ENCODE results near the gene CPEB3. TPM values are rescaled to one million over a fixed set of nuclear protein-coding genes. Genes with fewer than 3 reads are reported as not detected.

Gene CPEB3
- total RNA-seq, 2 donors from 2014 or later: 10.6 to 16.9 TPM

DNA sequence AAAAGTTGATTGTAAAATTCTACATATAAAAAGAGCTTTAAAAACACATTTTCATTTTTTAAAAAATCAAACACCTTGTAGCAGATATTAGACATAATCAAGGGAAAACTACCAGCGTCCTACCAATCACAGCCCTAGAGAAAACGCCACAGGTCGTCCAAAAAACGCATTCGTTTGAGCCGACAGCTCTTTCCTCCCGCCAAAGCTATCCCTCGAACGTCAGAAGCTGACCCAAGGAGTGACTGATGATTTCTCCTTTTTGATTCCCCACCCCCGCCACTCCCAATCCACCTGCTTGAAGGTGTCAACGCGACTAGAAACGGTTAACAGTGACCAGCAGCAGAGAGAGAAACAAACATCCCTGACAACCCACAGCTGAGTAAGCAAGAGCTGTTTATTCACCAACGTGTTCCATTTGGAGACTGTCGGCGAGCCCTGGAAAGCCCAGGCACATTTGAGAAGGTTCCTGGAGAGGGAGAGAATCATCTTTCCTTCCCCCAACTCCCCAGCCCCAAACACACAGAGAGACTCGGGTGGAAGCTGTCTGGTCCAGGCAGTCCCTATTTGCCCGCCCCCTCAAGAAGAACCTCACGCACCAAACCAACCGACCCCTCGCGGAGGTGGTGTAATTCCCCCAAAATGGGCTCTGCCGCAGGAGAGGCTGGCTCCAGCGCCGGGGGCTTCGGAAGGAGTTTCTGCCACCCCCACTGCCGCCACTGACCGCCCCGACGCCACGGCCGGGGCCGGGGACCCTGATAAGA, 622 bp downstream of the CPEB3 start:
- under 1% methylated on average over 33 of the region's 33 CpGs for WGBS
- TF ChIP-seq POLR2A (IDR thresholded peaks at IDR 0.05) (peak; percentile 18), POLR2AphosphoS5 (IDR thresholded peaks at IDR 0.05) (peak; percentile 63)
- TF ChIP-seq, protein P1, sequence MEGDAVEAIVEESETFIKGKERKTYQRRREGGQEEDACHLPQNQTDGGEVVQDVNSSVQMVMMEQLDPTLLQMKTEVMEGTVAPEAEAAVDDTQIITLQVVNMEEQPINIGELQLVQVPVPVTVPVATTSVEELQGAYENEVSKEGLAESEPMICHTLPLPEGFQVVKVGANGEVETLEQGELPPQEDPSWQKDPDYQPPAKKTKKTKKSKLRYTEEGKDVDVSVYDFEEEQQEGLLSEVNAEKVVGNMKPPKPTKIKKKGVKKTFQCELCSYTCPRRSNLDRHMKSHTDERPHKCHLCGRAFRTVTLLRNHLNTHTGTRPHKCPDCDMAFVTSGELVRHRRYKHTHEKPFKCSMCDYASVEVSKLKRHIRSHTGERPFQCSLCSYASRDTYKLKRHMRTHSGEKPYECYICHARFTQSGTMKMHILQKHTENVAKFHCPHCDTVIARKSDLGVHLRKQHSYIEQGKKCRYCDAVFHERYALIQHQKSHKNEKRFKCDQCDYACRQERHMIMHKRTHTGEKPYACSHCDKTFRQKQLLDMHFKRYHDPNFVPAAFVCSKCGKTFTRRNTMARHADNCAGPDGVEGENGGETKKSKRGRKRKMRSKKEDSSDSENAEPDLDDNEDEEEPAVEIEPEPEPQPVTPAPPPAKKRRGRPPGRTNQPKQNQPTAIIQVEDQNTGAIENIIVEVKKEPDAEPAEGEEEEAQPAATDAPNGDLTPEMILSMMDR (IDR thresholded peaks at IDR 0.05): no peak
- Histone ChIP-seq H3K36me3 (no peaks in the 10 kb centered on the region), H3K9me3 (no peaks in the 10 kb centered on the region), H3K4me3 (peak overlapping the region; percentile 78 to 88), H3K4me1 (replicated peaks) (no peaks in the 10 kb centered on the region), H3K27ac (peak overlapping the region; percentile 97 to 99), H3K27me3 (replicated peaks; ENCODE audit: insufficient read depth) (no peaks in the 10 kb centered on the region)
- intact Hi-C loops (cut with DNase I): loop anchor here (2.0 kb wide), 1 partner anchor 201 kb away; no protein-coding TSS in a partner anchor
- peak; percentile 60 for DNase-seq (ENCODE audit: low spot score)

DNA sequence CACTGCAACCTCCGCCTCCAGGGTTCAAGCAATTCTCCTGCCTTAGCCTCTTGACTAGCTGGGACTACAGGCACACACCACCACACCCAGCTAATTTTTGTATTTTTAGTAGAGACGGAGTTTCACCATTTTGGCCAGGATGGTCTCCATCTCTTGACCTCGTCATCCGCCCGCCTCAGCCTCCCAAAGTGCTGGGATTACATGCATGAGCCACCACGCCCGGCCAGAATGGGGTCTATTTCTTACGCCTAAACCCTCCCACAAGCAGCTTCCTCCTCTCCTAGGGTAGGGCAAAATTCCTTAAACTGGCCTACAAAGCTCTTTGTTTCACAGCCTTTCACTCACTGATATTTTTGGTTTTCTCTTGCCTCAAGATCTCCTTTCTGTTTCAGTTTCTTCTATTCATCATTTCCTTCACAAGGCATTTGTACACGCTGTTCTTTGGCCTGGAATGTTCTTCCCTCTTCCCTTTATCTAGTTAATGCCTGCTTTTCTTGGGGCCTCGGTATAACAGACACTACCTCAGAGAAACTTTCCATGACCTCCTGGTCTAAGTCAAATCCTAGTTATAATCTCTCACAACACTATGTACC, 6.7 kb downstream of the CPEB3 start:
- intact Hi-C loops (cut with DNase I): no loop called here
- 71% methylated on average over 10 of the region's 10 CpGs for WGBS

DNA sequence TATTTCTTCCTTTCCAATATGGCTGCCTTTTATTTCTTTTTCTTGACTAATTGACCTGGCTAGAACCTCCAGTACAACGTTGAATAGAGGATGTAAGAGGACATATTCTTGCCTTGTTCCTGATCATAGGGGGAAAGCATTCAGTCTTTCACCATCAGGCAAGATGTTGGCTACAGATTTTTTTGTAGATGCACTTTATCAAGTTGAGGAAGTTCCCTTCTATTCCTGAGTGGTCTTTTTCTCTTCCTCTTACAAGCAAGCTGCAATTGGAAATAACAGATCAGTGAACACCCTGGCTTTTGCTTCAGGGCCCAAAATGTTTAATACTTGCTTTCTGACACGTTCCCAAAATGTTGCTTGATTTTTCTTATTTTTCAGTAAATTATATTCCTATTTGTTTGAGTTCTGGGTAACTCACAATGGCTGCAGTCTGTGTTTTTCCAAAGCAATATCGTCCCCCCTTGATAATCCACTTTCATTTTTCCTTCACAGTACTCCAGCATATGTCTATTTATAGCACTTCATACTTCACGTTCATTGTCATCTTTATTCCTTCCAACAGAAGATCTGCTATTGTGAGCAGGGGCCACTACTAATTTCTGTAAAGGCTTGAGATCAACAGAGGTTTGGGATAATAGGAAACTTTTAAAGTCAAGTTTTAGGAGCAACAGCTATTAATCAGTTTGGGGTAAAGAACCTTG, 11.7 kb downstream of the CPEB3 start:
- DNase-seq (ENCODE audit: low spot score): no peak
- H3K4me3 ChIP-seq: no peak overlapping the region
- TF ChIP-seq POLR2AphosphoS5 (IDR thresholded peaks at IDR 0.05) (no peak), POLR2A (IDR thresholded peaks at IDR 0.05) (no peak)
- TF ChIP-seq, protein P1 (IDR thresholded peaks at IDR 0.05): no peak
- no peaks in the 10 kb centered on the region for H3K36me3 ChIP-seq
- H3K27ac ChIP-seq: peak overlapping the region in 1 of 2 donors; percentile 21
- H3K27me3 ChIP-seq (replicated peaks; ENCODE audit: insufficient read depth): no peaks in the 10 kb centered on the region
- H3K9me3 ChIP-seq: no peaks in the 10 kb centered on the region
- intact Hi-C loops (cut with DNase I): no loop called here
- WGBS: 65% methylated on average over 4 of the region's 4 CpGs
- no peaks in the 10 kb centered on the region for H3K4me1 ChIP-seq (replicated peaks)

More for the DNA sequence above, 6.7 kb downstream of the CPEB3 start:
- no peaks in the 10 kb centered on the region for H3K27me3 ChIP-seq (replicated peaks; ENCODE audit: insufficient read depth)
- H3K9me3 ChIP-seq: no peaks in the 10 kb centered on the region
- TF ChIP-seq POLR2A (IDR thresholded peaks at IDR 0.05): no peak
- TF ChIP-seq POLR2AphosphoS5 (IDR thresholded peaks at IDR 0.05): peak; percentile 72
- TF ChIP-seq, protein P1 (IDR thresholded peaks at IDR 0.05): no peak
- no peak for DNase-seq (ENCODE audit: low spot score)
- H3K36me3 ChIP-seq: no peaks in the 10 kb centered on the region
- no peak overlapping the region for H3K4me3 ChIP-seq
- no peaks in the 10 kb centered on the region for H3K4me1 ChIP-seq (replicated peaks)
- H3K27ac ChIP-seq: peak overlapping the region; percentile 57 to 72

DNA sequence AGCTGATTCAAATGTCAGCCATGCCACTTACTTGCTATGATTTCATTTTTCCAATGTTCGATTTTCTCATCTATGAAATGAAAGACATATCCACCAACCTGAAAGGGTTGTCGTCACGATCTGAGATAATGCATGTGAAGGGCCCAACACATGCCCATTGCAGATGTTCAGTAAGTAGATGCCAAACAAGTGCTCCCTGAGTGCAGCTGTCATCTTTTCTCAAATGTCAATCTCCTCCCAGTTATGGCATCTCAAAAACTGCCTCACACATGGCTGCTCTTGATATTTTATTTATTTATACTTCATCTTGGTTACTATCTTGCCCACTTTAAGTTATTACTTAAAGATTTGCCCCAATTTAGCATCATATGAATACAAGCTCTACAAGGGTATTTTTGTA, 16.8 kb downstream of the CPEB3 start:
- TF ChIP-seq POLR2A (IDR thresholded peaks at IDR 0.05) (no peak), POLR2AphosphoS5 (IDR thresholded peaks at IDR 0.05) (no peak)
- TF ChIP-seq, protein P1 (IDR thresholded peaks at IDR 0.05): no peak
- intact Hi-C loops (cut with DNase I): no loop called here
- DNase-seq (ENCODE audit: low spot score): no peak
- H3K4me3 ChIP-seq: no peak overlapping the region
- no peaks in the 10 kb centered on the region for H3K27me3 ChIP-seq (replicated peaks; ENCODE audit: insufficient read depth)
- H3K27ac ChIP-seq: no peak overlapping the region
- 98% methylated on average over 3 of the region's 3 CpGs for WGBS
- no peaks in the 10 kb centered on the region for H3K36me3 ChIP-seq
- no peaks in the 10 kb centered on the region for H3K9me3 ChIP-seq
- H3K4me1 ChIP-seq (replicated peaks): no peaks in the 10 kb centered on the region

Measured in prostate gland (tissue), 2 donors.